Activated naive CD4-positive, alpha-beta T cell treated with anti-CD3 and anti-CD28 coated beads for 36 hours (primary cell): ENCODE data around the gene CCDC83. TPM values are rescaled to one million over a fixed set of nuclear protein-coding genes. Genes with fewer than 3 reads are reported as not detected.

ENCODE experiments used
- CTCF ChIA-PET: fragments of 350-600 bp; sonication (Branson Sonifier 250); formaldehyde crosslinking; loops from one replicate; lab custom pipeline; 2021; ENCODE audit warnings: antibody characterized with exemption; lab: Charles Lee
- DNase-seq: peaks from one replicate; pipeline ENCODE4 v3.0.0-alpha.2; 2020
- H3K27ac Mint-ChIP-seq: one replicate; pipeline ENCODE4 v1.8.0; 2021; ENCODE audit warnings: mild to moderate bottlenecking, mixed read lengths
- H3K27me3 Mint-ChIP-seq: one replicate; pipeline ENCODE4 v1.8.0; 2021; ENCODE audit warnings: low read depth, mixed read lengths
- H3K36me3 Mint-ChIP-seq: one replicate; pipeline ENCODE4 v1.8.0; 2021; ENCODE audit warnings: low read depth, mixed read lengths
- H3K4me1 Mint-ChIP-seq: one replicate; pipeline ENCODE4 v1.8.0; 2021; ENCODE audit warnings: low read depth, mixed read lengths
- H3K4me3 Mint-ChIP-seq: one replicate; pipeline ENCODE4 v1.8.0; 2021; ENCODE audit warnings: mild to moderate bottlenecking, moderate library complexity, mixed read lengths
- H3K9me3 Mint-ChIP-seq: one replicate; pipeline ENCODE4 v1.8.0; 2021; ENCODE audit warnings: mixed read lengths
- intact Hi-C: fragments of 100-400 bp; cut with micrococcal nuclease; formaldehyde crosslinking; loops from one replicate; pipeline ENCODE4 v1.15.1; 2023
- total RNA-seq, 2 experiments: library from RNA; stranded (reverse); gene quantifications; one replicate each; pipeline ENCODE4 v1.2.3, GENCODE V29; 2021

The CCDC83 gene
- total RNA-seq, 2 experiments from 2014 or later, result not detected

DNA sequence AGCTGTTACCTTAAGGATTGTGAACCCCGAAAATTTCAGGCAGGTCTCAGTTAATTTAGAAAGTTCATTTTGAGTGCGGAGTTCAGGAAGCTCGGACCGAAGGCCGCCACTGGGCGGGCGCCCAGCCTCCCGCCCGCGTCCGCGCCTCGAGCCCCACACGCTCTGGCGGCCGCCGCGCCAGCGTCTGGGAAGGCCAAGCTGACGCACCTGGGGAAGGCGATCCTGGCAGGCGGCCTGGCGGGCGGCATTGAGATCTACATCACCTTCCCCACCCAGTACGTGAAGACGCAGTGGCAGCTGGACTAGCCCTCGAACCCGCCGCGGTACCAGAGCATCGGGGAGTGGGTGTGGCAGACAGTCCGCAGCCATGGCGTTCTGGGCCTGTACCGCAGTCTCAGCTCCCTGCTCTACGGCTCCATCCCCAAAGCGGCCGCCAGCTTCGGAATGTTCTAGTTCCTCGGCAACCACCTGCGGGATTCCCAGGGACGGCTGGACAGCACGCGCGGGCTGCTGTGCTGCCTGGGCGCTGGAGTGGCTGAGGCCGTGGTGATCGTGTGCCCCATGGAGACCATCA, 79.5 kb downstream of the CCDC83 start:
- intact Hi-C loops, result no loop called here
- Mint-ChIP-seq H3K4me3 (no peak overlapping the region), H3K4me1 (peaks cover 6% of the 10 kb centered on the region), H3K27ac (no peak overlapping the region), H3K36me3 (no peaks in the 10 kb centered on the region), H3K27me3 (peaks cover 8% of the 10 kb centered on the region), H3K9me3 (no peaks in the 10 kb centered on the region)
- CTCF ChIA-PET, result no interaction called here
- no peak for DNase-seq

DNA sequence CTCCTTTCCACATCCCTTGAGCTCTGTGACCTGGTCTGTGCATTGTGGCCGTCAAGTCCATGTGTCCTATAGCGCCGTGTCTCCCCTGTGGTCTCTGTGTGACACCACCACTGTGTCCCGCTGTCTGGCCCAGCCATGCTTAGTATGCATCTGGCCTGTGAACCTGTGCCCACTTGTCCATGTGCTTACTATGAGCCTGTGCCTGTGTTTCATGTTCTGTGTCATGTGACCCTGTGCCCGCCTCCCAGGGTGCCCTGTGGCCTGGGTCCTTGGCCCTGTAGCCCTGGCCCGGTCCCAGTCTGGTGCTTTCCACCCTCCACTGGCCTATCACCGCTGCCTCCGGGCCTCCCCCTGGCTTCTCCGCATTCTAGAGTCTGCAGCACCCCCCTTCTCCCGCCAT, 80.6 kb downstream of the CCDC83 start:
- Mint-ChIP-seq H3K9me3 (no peaks in the 10 kb centered on the region), H3K27ac (no peak overlapping the region), H3K27me3 (peaks cover 5% of the 10 kb centered on the region), H3K4me3 (no peak overlapping the region), H3K36me3 (no peaks in the 10 kb centered on the region), H3K4me1 (peaks cover 6% of the 10 kb centered on the region)
- intact Hi-C loops, result no loop called here
- CTCF ChIA-PET, result no interaction called here
- DNase-seq, result no peak

DNA sequence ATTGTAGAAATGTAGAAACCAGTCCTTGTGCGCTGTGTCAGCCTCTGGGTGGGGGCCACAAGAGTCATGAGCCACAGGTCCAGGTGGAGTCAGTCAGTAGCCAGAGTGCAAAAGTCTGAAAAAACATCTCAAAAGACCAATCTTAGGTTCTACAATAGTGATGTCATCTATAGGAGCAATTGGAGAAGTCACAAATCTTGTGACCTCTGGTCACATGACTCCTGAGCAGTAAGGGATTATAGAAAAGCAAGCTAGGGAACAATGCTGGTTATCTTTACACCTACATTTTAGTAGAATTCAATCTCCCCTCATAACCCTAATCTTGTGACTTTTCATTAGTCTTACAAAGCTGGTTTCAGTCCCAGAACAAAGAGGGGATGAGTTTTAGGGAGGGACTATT, 82.7 kb downstream of the CCDC83 start:
- no peaks in the 10 kb centered on the region for H3K9me3 Mint-ChIP-seq
- H3K27me3 Mint-ChIP-seq, result peaks cover 2% of the 10 kb centered on the region
- H3K27ac Mint-ChIP-seq, result no peak overlapping the region
- intact Hi-C loops, result no loop called here
- H3K4me1 Mint-ChIP-seq, result peaks cover 6% of the 10 kb centered on the region
- no peak for DNase-seq
- H3K4me3 Mint-ChIP-seq, result no peak overlapping the region
- peaks cover 1% of the 10 kb centered on the region for H3K36me3 Mint-ChIP-seq
- CTCF ChIA-PET, result interaction anchor here (1.2 kb wide), 1 partner anchor 8 kb away, joined by 3 read pairs; no protein-coding TSS in a partner anchor

DNA sequence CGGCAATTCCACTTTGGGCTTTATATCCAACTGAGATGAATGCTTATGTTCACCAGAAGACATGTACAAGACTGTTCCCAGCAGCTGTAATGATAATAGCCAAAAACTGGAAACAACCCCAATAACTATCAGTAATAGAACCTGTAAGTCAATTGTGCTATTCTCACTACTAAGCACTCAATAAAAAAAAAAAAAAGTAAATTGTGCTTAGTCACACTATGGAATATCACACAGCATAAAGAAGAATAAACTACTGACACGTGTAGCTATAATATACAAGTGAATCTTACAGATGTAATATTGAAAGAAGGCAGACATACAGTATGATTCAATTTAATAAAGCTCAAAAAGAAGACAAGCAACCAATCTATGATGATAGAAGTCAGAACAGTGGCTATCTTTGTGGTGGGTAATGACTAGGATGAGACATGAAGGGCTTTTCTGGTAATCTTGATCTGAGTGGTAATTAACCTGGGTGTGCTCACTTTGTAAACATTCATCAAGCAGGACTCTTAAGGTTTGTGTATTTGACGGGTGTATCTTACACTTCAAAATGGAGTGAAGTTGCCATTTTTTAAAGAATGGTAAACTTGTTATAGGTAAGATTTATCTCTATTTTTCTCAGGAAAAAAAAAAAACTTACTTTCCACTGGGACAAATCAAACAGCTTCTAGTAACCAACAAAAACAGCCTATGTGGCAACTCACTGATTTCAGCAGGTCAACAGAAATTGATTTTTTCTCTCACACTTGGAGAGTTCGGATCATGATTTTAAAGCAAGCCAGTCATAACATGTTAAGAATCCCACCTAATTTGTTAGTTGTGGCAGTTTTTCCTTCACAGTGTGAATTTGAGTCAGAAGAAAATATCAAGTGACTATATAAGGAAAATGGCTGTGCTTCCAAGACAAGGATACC, 84.2 kb downstream of the CCDC83 start:
- Mint-ChIP-seq H3K27ac (no peak overlapping the region), H3K27me3 (no peaks in the 10 kb centered on the region), H3K4me3 (no peak overlapping the region), H3K9me3 (peaks cover under 1% of the 10 kb centered on the region), H3K4me1 (peaks cover 6% of the 10 kb centered on the region), H3K36me3 (peaks cover 1% of the 10 kb centered on the region)
- intact Hi-C loops, result loop anchor here (1.0 to 2.0 kb wide), 3 partner anchors 84 to 517 kb away; partner anchors contain the start of gene CCDC83
- DNase-seq, result no peak
- CTCF ChIA-PET, result interaction anchor here (0.6 to 1.2 kb wide), 6 partner anchors 10 to 479 kb away, joined by 3 to 6 read pairs (median 3); no protein-coding TSS in a partner anchor

DNA sequence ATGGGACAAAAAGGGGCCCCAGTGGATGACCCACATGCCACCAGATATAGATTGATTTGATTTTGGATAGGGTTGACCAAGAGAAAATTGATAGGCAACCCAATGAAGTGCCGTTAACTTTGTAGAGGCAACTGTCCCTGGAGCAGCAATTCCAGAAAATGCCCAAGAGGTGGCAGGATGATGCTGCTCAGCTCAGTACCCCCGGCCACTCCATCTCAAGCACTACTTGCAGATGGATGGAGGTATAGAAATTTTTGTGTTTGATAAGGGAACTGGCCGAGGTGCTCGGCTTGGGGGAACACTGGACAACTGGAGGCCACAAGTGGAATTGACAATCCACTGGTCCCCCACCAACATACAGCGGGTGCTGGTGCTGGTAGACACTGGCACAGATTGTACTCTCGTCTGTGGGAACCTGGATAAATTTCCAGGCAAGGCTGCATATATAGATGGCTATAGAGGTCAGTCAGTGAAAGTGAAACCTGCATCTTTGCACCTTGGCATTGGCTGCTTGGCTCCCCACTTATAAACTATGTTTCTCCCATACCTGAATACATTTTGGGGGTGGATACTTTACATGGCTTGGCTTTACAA, 86.3 kb downstream of the CCDC83 start:
- CTCF ChIA-PET, result interaction anchor here (0.6 to 1.2 kb wide), 3 partner anchors 252 to 353 kb away, joined by 3 to 4 read pairs (median 3); no protein-coding TSS in a partner anchor

DNA sequence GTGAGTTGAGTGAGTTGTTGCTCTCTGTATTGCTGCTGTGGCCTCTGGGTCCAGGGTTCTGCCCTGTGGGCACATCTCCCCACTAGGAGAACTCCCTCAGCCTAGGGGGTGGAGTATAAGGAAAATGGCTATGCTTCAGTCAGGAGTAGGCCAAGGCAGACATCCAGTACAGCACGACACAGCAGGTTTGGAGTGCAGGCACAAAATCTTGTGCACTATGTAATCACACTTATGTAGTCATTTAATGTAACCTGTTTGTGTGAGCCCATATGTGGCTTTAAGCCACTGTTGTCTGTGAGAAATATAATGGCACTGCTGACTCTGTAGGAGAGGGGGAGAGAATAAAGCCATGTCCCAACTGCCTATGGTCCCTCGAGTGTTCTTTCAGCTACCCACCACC, 90.1 kb downstream of the CCDC83 start:
- no peak overlapping the region for H3K4me3 Mint-ChIP-seq
- peaks cover 46% of the 10 kb centered on the region for H3K4me1 Mint-ChIP-seq
- H3K36me3 Mint-ChIP-seq, result peaks cover 13% of the 10 kb centered on the region
- no peaks in the 10 kb centered on the region for H3K27me3 Mint-ChIP-seq
- intact Hi-C loops, result loop anchor here (5.0 kb wide), 2 partner anchors 742 to 1307 kb away; no protein-coding TSS in a partner anchor
- CTCF ChIA-PET, result interaction anchor here (0.6 to 1.4 kb wide), 2 partner anchors 169 to 248 kb away, joined by 3 to 4 read pairs; no protein-coding TSS in a partner anchor
- DNase-seq, result peak; percentile 20
- no peak overlapping the region for H3K27ac Mint-ChIP-seq
- peaks cover 22% of the 10 kb centered on the region for H3K9me3 Mint-ChIP-seq

More for the DNA sequence above, 86.3 kb downstream of the CCDC83 start:
- intact Hi-C loops, result loop anchor here (1.0 to 2.0 kb wide), 7 partner anchors 252 to 877 kb away; no protein-coding TSS in a partner anchor
- H3K36me3 Mint-ChIP-seq, result peaks cover 13% of the 10 kb centered on the region
- H3K4me3 Mint-ChIP-seq, result no peak overlapping the region
- peaks cover 20% of the 10 kb centered on the region for H3K9me3 Mint-ChIP-seq
- H3K27ac Mint-ChIP-seq, result no peak overlapping the region
- no peaks in the 10 kb centered on the region for H3K27me3 Mint-ChIP-seq
- peak; percentile 76 for DNase-seq
- H3K4me1 Mint-ChIP-seq, result peaks cover 18% of the 10 kb centered on the region

DNA sequence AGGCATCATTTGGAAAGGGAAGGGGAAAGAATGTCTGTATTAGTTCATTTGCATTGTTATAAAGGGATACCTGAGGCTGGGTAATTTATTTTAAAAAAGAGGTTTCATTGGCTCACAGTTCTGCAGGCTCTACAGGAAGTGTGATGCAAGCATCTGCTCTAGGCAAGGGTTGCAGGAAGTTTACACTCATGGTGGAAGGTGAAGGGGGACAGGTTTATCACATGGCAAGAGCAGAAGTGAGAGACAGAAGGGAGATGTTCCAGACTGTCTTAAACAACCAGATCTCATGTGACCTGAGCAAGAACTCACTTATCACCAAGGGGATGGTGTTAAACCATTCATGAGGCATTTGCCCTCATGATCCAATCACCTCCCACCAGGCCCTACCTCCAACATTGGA, 90.6 kb downstream of the CCDC83 start:
- H3K4me3 Mint-ChIP-seq, result no peak overlapping the region
- CTCF ChIA-PET, result interaction anchor here (1.1 to 1.4 kb wide), 2 partner anchors 8 to 247 kb away, joined by 3 read pairs; no protein-coding TSS in a partner anchor
- intact Hi-C loops, result loop anchor here (2.0 to 5.0 kb wide), 5 partner anchors 91 to 1307 kb away; partner anchors contain the start of gene CCDC83

DNA sequence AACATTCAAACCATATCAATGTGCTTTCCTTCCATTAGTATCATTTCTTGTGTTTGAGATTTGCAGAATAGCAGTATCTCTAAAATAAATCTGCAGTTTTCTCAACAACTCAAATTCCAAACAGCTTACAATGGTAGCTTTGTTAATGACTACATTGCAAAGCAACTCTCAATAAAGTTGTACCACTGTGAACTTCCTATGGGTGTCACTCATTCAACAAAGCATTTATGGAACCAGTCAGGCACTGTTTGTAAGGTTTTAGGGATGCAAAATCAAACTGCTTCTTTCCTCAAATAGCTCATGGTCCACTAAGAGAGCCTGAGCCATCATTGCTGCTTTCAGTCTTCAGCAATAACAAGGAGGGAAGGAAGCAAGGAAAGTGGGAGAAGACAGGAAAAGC, 91.0 kb downstream of the CCDC83 start:
- CTCF ChIA-PET, result interaction anchor here (1.1 to 1.4 kb wide), 2 partner anchors 8 to 247 kb away, joined by 3 read pairs; no protein-coding TSS in a partner anchor
- Mint-ChIP-seq H3K4me1 (peaks cover 46% of the 10 kb centered on the region), H3K27ac (no peak overlapping the region), H3K36me3 (peaks cover 13% of the 10 kb centered on the region), H3K9me3 (peaks cover 28% of the 10 kb centered on the region), H3K27me3 (no peaks in the 10 kb centered on the region), H3K4me3 (no peak overlapping the region)
- intact Hi-C loops, result loop anchor here (2.0 to 5.0 kb wide), 5 partner anchors 91 to 1306 kb away; partner anchors contain the start of gene CCDC83
- no peak for DNase-seq

More for the DNA sequence above, 90.6 kb downstream of the CCDC83 start:
- no peak overlapping the region for H3K27ac Mint-ChIP-seq
- DNase-seq, result peak; percentile 19
- no peaks in the 10 kb centered on the region for H3K27me3 Mint-ChIP-seq
- peaks cover 13% of the 10 kb centered on the region for H3K36me3 Mint-ChIP-seq
- H3K4me1 Mint-ChIP-seq, result peaks cover 46% of the 10 kb centered on the region
- peaks cover 24% of the 10 kb centered on the region for H3K9me3 Mint-ChIP-seq

DNA sequence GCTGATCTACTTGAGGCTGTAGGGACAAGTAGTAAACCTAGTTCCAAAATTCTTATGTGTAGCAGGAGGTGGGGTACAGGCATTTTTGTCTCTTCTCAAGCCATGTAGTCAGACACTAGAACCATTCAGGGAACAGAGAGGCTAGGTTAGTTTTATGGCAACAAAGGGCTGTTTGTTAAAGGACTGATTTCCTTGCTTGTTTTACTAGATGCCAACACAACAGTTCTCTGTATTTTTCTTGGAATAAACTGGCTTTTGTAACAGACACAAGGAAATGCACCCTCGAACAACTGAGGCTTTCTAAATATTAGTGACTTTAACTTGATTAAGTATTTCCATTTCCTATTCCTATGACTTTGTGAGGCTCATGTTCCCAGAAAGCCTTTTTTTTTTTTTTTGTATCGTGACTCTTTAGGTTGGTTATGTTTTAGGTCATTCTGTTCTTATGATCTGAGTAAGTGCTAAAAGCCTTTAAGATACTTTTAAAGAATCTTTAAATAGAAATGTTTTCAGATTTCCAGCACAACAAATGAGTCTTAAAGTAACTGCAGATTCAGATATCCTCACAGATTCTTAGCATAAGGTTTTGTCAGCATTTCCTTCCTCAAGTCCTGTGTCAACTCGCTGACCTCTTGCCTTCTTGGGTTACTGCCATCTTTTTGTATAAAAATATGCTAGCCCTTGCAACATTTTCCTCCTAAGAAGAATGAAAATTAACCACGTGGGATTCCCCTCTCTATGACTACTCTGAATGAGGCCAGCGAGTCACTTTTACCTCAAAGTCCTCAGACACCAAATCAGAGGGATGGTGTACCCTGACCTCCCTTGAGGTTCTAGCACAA, 92.5 kb downstream of the CCDC83 start:
- H3K9me3 Mint-ChIP-seq, result peaks cover 35% of the 10 kb centered on the region
- intact Hi-C loops, result loop anchor here (1.0 to 5.0 kb wide), 23 partner anchors 73 to 1305 kb away; partner anchors contain the start of genes CCDC83 and TMEM126B
- H3K36me3 Mint-ChIP-seq, result peaks cover 17% of the 10 kb centered on the region
- H3K27me3 Mint-ChIP-seq, result no peaks in the 10 kb centered on the region
- peak overlapping the region; percentile 1 for H3K4me3 Mint-ChIP-seq
- CTCF ChIA-PET, result interaction anchor here (0.8 to 1.3 kb wide), 4 partner anchors 93 to 346 kb away, joined by 3 to 4 read pairs (median 3); no protein-coding TSS in a partner anchor
- peak overlapping the region; percentile 87 for H3K27ac Mint-ChIP-seq
- H3K4me1 Mint-ChIP-seq, result peaks cover 46% of the 10 kb centered on the region
- peak; percentile 62 for DNase-seq

DNA sequence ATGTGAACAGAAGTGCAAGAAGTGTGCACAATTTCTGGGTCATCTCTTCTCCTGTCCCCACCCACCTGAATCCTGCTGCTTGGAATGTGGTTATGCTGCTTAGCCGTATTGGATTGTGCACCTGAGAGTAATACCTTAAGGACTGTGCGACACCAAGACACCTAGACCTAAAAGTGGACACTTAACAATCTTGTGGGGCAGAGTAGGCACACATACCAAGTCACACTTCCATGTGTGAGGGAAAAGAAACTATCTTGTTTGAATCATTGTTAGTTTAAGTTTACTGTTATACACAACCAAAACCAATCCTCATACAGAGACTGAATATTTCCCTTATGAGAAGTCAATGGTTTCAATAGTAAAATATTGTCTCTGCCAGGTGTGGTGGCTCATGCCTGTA, 93.7 kb downstream of the CCDC83 start:
- CTCF ChIA-PET, result interaction anchor here (0.7 to 1.3 kb wide), 5 partner anchors 94 to 345 kb away, joined by 3 to 4 read pairs (median 3); no protein-coding TSS in a partner anchor
- H3K4me1 Mint-ChIP-seq, result peaks cover 46% of the 10 kb centered on the region
- peaks cover 27% of the 10 kb centered on the region for H3K36me3 Mint-ChIP-seq
- peaks cover 43% of the 10 kb centered on the region for H3K9me3 Mint-ChIP-seq
- intact Hi-C loops, result loop anchor here (1.0 to 5.0 kb wide), 12 partner anchors 72 to 1303 kb away; partner anchors contain the start of gene TMEM126B
- peak overlapping the region; percentile 87 for H3K27ac Mint-ChIP-seq
- no peak overlapping the region for H3K4me3 Mint-ChIP-seq
- H3K27me3 Mint-ChIP-seq, result no peaks in the 10 kb centered on the region
- no peak for DNase-seq

DNA sequence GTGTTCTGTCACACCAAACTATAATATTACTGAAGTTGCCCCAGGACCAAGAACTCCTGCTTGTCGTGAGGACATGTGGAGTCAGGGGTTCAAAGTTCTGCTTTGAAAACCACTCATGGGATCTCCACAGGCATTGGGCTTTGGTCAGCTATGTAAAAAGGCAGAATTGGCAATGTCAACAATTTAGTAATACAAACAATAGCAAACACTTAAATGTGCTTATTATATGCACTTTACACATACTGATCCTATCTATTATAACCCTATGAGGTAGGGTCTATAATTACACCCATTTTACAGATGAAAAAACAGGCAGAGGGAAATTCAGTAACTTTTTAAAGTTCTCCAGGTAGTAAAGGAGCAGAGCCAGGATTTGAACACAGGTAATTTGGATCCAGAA, 94.6 kb downstream of the CCDC83 start:
- peaks cover 46% of the 10 kb centered on the region for H3K4me1 Mint-ChIP-seq
- H3K9me3 Mint-ChIP-seq, result peaks cover 45% of the 10 kb centered on the region
- no peaks in the 10 kb centered on the region for H3K27me3 Mint-ChIP-seq
- no peak for DNase-seq
- peaks cover 34% of the 10 kb centered on the region for H3K36me3 Mint-ChIP-seq
- no peak overlapping the region for H3K4me3 Mint-ChIP-seq
- CTCF ChIA-PET, result no interaction called here
- no peak overlapping the region for H3K27ac Mint-ChIP-seq
- intact Hi-C loops, result loop anchor here (1.0 to 5.0 kb wide), 7 partner anchors 71 to 1303 kb away; no protein-coding TSS in a partner anchor
